Transverse colon (tissue), 3 donors: ENCODE data around the gene FAM161B.
"Not testable (repeated sequence)": the region's sequence is repeated elsewhere in the genome, so short reads cannot be mapped to it uniquely, and the experiment has no call there.

Source experiments
- POLR2A ChIP-seq: fragments of 450-650 bp; IDR thresholded peaks from one replicate; pipeline ENCODE4 v1.6.1; 2016; ENCODE audit warnings: antibody characterized with exemption, mild to moderate bottlenecking, moderate library complexity
- TF ChIP-seq, protein P1 (sequence below), 5 experiments: fragments of 200-600 bp in 3 of 5; fragments of 450-650 bp in 2 of 5; sonication (generic) in 3 of 5; IDR thresholded peaks; 1 replicate in 2 of 5; 2 replicates in 3 of 5; pipeline ENCODE4 v1.5.1; 2016 to 2017; ENCODE audit warnings: antibody characterized with exemption in 5 of 5, inconsistent platforms in 3 of 5, mild to moderate bottlenecking in 2 of 5, moderate library complexity in 1 of 5

GRCh38 chr14:73988656-73989055 is 38.8 kb upstream of the FAM161B start:
- TF ChIP-seq, protein P1, sequence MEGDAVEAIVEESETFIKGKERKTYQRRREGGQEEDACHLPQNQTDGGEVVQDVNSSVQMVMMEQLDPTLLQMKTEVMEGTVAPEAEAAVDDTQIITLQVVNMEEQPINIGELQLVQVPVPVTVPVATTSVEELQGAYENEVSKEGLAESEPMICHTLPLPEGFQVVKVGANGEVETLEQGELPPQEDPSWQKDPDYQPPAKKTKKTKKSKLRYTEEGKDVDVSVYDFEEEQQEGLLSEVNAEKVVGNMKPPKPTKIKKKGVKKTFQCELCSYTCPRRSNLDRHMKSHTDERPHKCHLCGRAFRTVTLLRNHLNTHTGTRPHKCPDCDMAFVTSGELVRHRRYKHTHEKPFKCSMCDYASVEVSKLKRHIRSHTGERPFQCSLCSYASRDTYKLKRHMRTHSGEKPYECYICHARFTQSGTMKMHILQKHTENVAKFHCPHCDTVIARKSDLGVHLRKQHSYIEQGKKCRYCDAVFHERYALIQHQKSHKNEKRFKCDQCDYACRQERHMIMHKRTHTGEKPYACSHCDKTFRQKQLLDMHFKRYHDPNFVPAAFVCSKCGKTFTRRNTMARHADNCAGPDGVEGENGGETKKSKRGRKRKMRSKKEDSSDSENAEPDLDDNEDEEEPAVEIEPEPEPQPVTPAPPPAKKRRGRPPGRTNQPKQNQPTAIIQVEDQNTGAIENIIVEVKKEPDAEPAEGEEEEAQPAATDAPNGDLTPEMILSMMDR (IDR thresholded peaks at IDR 0.05), result not testable (repeated sequence)
- not testable (repeated sequence) for TF ChIP-seq POLR2A
